Measurements from ENCODE around the gene SMIM45.

DNA sequence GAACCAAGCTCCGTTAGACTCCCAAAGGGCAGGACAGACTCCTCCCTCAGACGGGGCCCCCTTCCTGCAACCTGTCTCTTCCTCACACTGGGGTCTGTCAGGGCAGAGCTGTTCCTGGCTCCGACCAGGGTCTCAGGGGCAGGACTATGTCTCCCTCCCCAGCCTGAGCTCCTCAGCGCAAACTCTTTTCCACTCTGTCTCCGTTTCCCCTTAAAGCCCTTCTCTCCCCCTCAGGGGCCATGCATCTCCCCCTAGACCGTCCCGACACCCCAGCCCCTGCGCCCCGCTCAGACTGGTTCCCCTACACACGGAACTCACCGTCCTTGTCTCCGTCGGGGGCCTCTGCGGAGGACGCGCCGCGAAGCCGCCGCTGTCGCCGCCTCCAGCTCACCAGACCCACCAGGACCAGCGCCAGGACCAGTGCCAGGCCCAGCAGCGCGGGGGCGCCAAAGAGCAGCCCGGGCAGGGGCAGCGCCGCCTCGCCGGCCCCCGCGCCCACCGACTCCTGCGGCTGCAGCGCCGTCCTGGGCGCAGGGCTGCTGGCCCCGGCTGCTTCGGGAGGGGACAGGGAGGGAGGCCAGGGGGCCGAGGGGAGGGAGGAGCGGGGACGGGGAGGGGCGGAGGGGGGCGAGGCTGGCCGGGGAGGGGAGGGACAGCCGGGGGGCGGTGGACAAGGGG is 26.0 kb upstream of the SMIM45 start:
- TF ChIP-seq CTCF (IDR thresholded peaks at IDR 0.05; ENCODE audit: low read depth, low read length) (peak; percentile 73), EZH2phosphoT487 (IDR thresholded peaks at IDR 0.05; ENCODE audit: low read depth) (no peak)
